ENCODE results near the gene MALRD1. TPM values are rescaled to one million over a fixed set of nuclear protein-coding genes. Genes with fewer than 3 reads are reported as not detected.
A peak's percentile ranks its signal among the peaks of the same experiment; 100 is the strongest.

The MALRD1 gene
- total and polyA plus RNA-seq, 5 donors, result 0.58 to 2.7 (median 2.0) TPM

DNA sequence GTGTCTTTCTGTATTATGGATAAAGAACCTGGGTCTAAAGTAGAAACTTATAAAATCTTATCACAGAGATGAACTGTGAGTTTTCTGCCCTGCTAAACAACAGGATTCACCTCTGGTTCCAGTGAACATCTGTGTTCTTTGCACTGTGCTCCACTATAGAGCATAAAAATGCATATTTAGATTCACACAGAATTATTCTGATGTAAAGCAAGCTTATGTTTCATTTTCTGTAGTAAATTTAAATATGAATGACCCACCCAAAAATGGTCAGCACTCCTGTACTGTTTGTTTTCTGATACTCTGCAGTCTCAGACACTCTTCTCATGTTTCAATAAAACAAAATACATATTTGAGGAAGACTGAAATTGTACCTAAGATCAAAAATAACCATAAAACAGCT lies 563.2 kb downstream of the MALRD1 start:
- intact Hi-C loops (cut with DNase I), result no loop called here
- no peaks in the 10 kb centered on the region for H3K4me1 ChIP-seq (ENCODE audit: control insufficient read depth, insufficient read depth, low read length)
- no peak overlapping the region for H3K4me3 ChIP-seq (ENCODE audit: low read length)
- no peak for DNase-seq
- no peak for ATAC-seq
- H3K27me3 ChIP-seq (ENCODE audit: control insufficient read depth, insufficient read depth), result no peaks in the 10 kb centered on the region
- no peaks in the 10 kb centered on the region for H3K9me3 ChIP-seq (ENCODE audit: control insufficient read depth, low read length)
- H3K27ac ChIP-seq (ENCODE audit: low read length), result no peak overlapping the region

DNA sequence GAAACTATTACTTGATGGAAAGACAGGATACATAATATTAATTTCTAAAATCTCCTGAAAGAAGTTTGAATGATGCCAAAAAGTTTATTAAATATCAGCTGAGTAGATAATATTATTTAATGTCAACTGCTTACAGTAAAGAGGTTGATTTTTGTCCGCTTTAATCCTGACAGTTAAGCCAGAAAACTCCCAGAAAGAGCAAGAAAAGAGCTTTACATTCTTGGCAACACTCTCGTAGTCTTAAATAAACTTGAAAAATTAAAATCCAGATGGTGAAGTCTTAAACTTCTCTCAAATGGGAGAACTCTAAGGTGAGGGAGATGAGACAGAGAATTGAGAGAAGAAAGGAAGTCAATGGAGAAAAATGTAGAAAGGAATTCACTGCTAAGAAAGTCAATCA lies 568.4 kb downstream of the MALRD1 start:
- intact Hi-C loops (cut with DNase I), result no loop called here
- DNase-seq (no peak), ATAC-seq (no peak)
- Histone ChIP-seq H3K9me3 (ENCODE audit: control insufficient read depth, low read length) (no peaks in the 10 kb centered on the region), H3K4me3 (ENCODE audit: low read length) (no peak overlapping the region), H3K27ac (ENCODE audit: low read length) (no peak overlapping the region), H3K27me3 (ENCODE audit: control insufficient read depth, insufficient read depth) (no peaks in the 10 kb centered on the region), H3K4me1 (ENCODE audit: control insufficient read depth, insufficient read depth, low read length) (no peaks in the 10 kb centered on the region)
- 80% methylated on average over 2 of the region's 2 CpGs for WGBS

DNA sequence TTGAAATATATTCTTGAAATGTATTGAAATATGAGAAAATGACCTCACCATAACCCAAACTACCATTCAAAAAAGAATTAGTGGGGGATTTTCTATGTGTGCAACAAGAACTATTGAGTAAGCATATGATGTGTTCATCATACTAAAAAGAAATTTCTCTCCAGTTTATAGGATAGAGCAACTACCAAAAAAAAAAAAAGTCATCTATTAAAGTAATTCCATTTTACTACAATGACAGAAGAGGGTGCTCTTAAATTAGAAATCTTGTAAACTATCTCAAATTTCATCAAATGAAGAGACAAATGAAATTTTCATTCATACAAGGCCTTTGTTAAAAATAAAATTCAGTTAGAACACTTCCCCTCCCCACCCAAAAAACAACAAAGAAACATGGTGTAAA lies 572.2 kb downstream of the MALRD1 start:
- intact Hi-C loops (cut with DNase I), result no loop called here
- Histone ChIP-seq H3K4me3 (ENCODE audit: low read length) (no peak overlapping the region), H3K27me3 (ENCODE audit: control insufficient read depth, insufficient read depth) (no peaks in the 10 kb centered on the region), H3K27ac (ENCODE audit: low read length) (no peak overlapping the region), H3K4me1 (ENCODE audit: control insufficient read depth, insufficient read depth, low read length) (no peaks in the 10 kb centered on the region), H3K9me3 (ENCODE audit: control insufficient read depth, low read length) (no peaks in the 10 kb centered on the region)
- ATAC-seq, result no peak
- no peak for DNase-seq

DNA sequence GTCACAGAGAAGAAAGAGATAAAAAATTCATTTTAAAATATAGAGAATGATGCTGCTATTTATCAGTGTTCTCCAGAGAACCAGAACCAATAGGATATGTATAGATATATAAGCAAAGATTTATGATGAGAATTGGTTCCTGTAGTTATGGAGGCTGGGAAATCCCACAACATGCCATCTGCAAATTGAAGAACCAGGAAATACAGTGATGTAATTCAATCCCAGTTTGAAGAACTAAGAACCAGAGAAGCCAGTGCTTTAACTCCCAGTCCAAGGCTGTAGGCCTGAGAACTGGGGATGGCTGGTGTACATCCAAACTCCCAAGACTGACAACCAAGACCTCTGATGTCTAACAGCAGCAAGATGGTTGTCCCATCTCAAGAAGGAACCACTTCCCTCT lies 574.7 kb downstream of the MALRD1 start:
- no peak for DNase-seq
- no peak for ATAC-seq
- intact Hi-C loops (cut with DNase I), result no loop called here
- Histone ChIP-seq H3K4me3 (ENCODE audit: low read length) (no peak overlapping the region), H3K9me3 (ENCODE audit: control insufficient read depth, low read length) (no peaks in the 10 kb centered on the region), H3K27me3 (ENCODE audit: control insufficient read depth, insufficient read depth) (no peaks in the 10 kb centered on the region), H3K27ac (ENCODE audit: low read length) (no peak overlapping the region), H3K4me1 (ENCODE audit: control insufficient read depth, insufficient read depth, low read length) (no peaks in the 10 kb centered on the region)

DNA sequence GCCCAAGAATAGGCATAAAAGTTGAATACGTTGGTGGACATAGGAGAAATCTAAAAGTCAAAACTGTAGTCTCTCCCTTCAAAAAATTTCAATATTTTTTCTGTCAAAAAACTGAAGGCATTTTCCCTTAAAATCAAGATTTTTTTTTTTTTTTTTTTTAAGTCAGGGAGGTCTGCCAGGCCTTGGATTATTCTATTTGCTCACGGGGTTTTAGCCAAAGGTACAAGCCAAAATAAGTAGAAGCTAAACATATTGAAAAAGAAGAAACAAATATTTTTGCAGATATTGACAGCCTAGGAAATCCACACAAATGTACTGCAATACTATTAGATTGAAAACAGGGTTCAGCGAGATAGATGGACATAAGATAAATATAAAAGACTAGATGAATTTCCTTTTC lies 577.6 kb downstream of the MALRD1 start:
- 71% methylated on average over 3 of the region's 3 CpGs for WGBS
- Histone ChIP-seq H3K27ac (ENCODE audit: low read length) (no peak overlapping the region), H3K4me1 (ENCODE audit: control insufficient read depth, insufficient read depth, low read length) (no peaks in the 10 kb centered on the region), H3K27me3 (ENCODE audit: control insufficient read depth, insufficient read depth) (no peaks in the 10 kb centered on the region), H3K9me3 (ENCODE audit: control insufficient read depth, low read length) (no peaks in the 10 kb centered on the region), H3K4me3 (ENCODE audit: low read length) (no peak overlapping the region)
- intact Hi-C loops (cut with DNase I), result no loop called here
- no peak for DNase-seq
- no peak for ATAC-seq

DNA sequence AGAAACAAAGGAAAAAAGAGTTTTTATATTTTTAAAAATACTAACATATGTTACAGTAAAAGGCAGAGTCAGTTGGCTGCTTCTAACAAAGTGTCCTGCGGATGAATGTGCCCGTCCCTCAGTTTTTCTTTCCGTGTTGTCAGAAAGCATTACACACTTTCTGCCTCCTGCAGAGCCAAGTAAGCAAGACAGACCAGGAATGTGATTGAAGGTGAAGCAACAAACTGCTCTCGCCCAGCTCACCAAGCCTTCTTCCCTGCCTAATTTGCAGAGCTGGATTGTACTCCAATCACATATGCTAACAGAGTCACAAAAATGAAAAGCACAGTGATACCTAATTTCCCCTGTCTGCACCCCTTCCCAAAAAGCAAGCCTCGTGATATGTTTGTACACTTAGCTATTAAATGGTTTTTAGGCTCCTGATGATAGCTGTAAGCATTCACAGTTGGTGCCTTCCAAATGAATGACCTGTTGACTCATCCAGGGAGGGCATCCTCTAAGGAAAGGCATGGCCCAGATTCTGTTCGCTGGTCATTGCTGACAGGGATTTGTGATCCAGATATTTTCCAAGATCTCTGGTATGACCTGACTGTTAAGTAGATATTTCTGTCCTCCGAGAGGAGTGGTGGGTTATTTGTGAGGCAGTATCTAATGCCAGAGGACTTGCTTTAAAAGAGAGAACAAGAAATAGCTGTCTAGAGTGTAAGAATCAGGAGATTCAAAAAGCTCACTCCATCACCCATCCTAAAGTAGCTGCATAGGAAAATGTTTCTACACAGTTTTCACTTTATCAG lies 580.4 kb downstream of the MALRD1 start:
- no peak overlapping the region for H3K27ac ChIP-seq (ENCODE audit: low read length)
- H3K9me3 ChIP-seq (ENCODE audit: control insufficient read depth, low read length), result no peaks in the 10 kb centered on the region
- H3K4me3 ChIP-seq (ENCODE audit: low read length), result no peak overlapping the region
- intact Hi-C loops (cut with DNase I), result no loop called here
- no peaks in the 10 kb centered on the region for H3K27me3 ChIP-seq (ENCODE audit: control insufficient read depth, insufficient read depth)
- ATAC-seq (peak; percentile 47 to 76), DNase-seq (peak in 1 of 3 donors; percentile 7)
- H3K4me1 ChIP-seq (ENCODE audit: control insufficient read depth, insufficient read depth, low read length), result no peaks in the 10 kb centered on the region
- WGBS, result 57% methylated on average over 7 of the region's 7 CpGs

DNA sequence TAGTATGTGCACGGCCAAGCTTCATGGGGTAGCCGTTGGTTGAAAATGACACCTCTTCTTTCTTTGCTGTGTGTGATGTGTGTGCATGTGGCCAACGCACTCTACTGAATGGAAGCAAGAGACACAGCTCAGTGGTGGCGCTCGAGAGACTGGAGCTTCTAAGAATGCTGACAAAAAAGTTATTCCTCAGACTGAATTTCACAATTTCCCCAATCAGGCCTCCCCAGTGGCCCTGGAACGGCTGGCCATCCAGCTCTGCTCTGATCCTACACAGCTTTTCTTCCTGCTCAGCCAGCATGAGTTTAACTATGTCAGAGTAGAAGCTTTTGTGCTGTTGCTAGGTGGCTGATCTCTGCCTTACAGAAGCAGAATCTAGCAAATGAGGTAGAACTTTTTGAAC lies 581.0 kb downstream of the MALRD1 start:
- no peaks in the 10 kb centered on the region for H3K9me3 ChIP-seq (ENCODE audit: control insufficient read depth, low read length)
- DNase-seq, result peak; percentile 81 to 92 (median 87)
- 34% methylated on average over 6 of the region's 6 CpGs for WGBS
- H3K4me1 ChIP-seq (ENCODE audit: control insufficient read depth, insufficient read depth, low read length), result no peaks in the 10 kb centered on the region
- peak; percentile 97 to 98 for ATAC-seq
- no peak overlapping the region for H3K27ac ChIP-seq (ENCODE audit: low read length)
- intact Hi-C loops (cut with DNase I), result no loop called here
- no peaks in the 10 kb centered on the region for H3K27me3 ChIP-seq (ENCODE audit: control insufficient read depth, insufficient read depth)
- no peak overlapping the region for H3K4me3 ChIP-seq (ENCODE audit: low read length)

DNA sequence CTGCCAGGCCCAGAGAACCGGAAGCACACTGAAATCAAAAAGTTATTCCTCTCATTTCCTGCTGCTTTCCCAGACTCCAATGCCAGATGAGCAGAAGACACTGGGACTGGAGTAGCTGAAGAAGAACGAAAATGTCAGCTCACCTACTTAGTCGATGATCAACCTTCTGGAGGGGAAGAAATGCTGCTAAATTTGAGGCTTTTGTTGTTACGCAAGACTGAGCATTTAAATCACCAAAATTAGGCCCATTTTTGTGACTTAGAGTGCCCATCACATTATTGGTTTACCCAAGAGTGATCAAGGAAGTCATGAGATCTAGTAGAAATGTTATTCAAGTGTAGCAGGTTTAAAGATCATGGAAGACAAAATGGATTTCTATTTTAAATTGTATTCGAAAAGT lies 585.6 kb downstream of the MALRD1 start:
- H3K4me3 ChIP-seq (ENCODE audit: low read length), result no peak overlapping the region
- 88% methylated on average over 5 of the region's 5 CpGs for WGBS
- no peaks in the 10 kb centered on the region for H3K27me3 ChIP-seq (ENCODE audit: control insufficient read depth, insufficient read depth)
- ATAC-seq (no peak), DNase-seq (no peak)
- H3K9me3 ChIP-seq (ENCODE audit: control insufficient read depth, low read length), result no peaks in the 10 kb centered on the region
- H3K27ac ChIP-seq (ENCODE audit: low read length), result no peak overlapping the region
- no peaks in the 10 kb centered on the region for H3K4me1 ChIP-seq (ENCODE audit: control insufficient read depth, insufficient read depth, low read length)
- intact Hi-C loops (cut with DNase I), result no loop called here

DNA sequence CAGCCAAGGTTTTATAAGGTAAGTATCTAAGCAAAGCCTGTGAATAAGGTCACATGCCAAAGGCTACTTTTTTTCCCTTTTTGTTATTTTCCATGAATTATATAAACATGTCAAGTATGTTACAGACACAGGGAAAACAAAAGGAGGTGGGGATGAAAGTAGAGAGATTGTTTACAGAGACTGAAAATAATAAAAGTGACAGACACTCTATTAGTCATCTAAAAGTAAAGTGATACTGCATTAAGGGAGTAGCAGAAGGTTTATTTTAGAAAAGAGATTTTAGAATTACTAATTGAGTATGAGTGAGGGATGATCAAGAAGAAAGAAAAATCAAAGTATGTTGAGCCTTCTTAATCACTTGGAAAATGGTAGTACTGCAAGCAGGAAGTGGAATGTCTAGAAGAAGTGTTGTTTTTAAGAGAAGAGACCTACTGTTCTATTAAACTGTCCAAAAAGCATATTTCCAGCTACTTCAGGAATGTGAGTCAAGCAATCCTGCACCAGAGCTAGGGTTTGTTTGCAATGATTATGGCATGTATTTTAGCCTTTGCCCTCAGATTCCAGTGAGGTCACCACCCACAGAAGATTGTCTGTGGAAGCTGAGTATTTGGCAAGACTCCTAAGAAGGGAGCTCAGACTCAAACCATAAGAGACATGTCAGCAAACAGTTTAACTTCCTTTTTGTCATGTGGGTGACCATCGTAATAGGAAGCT lies 589.7 kb downstream of the MALRD1 start:
- DNase-seq (no peak), ATAC-seq (peak; percentile 88 to 91)
- Histone ChIP-seq H3K4me3 (ENCODE audit: low read length) (peak overlapping the region; percentile 35), H3K9me3 (ENCODE audit: control insufficient read depth, low read length) (no peaks in the 10 kb centered on the region), H3K4me1 (ENCODE audit: control insufficient read depth, insufficient read depth, low read length) (no peaks in the 10 kb centered on the region), H3K27me3 (ENCODE audit: control insufficient read depth, insufficient read depth) (no peaks in the 10 kb centered on the region), H3K27ac (ENCODE audit: low read length) (no peak overlapping the region)
- intact Hi-C loops (cut with DNase I), result no loop called here
- WGBS, result 32% methylated on average over 1 of the region's 1 CpG

DNA sequence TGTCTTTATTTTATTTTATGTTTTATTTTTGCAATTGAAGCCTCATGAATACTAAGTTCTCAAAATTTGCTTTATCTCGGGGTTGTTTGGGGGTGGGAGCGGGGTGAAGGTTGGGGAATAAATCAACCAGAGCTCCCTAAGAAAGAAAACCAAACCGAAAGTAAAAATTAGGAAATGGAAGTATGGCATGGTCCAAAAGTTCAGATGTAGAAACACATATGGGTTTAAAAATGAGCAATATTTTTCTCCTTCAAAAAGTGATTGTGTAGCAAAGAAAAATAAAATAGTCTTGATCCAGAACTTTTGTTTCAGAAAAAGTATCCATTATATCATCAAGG lies 590.3 kb downstream of the MALRD1 start:
- DNase-seq, result no peak
- intact Hi-C loops (cut with DNase I), result no loop called here
- H3K27me3 ChIP-seq (ENCODE audit: control insufficient read depth, insufficient read depth), result no peaks in the 10 kb centered on the region
- peak overlapping the region; percentile 35 for H3K4me3 ChIP-seq (ENCODE audit: low read length)
- H3K4me1 ChIP-seq (ENCODE audit: control insufficient read depth, insufficient read depth, low read length), result no peaks in the 10 kb centered on the region
- H3K9me3 ChIP-seq (ENCODE audit: control insufficient read depth, low read length), result no peaks in the 10 kb centered on the region
- 41% methylated on average over 3 of the region's 3 CpGs for WGBS
- H3K27ac ChIP-seq (ENCODE audit: low read length), result no peak overlapping the region
- peak; percentile 16 to 26 for ATAC-seq

DNA sequence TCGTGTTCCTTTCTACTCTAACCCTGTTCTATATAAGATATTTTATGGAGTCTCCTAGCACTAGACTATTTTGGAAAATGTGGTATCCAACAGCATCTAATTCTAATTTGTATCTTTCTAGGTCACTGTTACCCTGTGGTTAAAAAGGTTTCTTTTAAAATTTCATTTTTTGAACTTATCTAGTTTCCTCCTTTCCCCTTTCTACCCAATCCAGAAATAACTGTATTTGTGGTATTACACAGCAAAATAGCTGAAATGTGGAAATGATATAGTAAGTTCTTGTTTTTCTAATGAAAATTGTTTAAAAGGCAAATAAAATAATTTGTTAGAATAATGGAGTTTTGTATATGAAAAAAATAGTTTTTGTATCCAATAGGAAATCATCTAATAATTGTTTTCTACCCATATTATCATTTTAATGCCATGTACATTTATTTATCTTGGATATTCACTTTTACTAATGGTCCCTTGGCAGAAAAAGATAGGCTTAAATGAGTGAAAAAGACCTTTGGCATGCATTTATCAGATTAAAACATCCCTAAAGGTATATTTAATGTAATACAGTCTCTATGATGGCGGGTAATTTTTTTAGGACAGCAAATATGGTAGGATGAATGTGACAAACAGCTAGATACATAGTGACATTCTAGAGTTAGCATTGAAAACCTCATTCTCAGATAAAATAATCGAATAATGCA lies 592.1 kb downstream of the MALRD1 start:
- WGBS, result 76% methylated on average over 3 of the region's 3 CpGs
- no peaks in the 10 kb centered on the region for H3K9me3 ChIP-seq (ENCODE audit: control insufficient read depth, low read length)
- no peak overlapping the region for H3K27ac ChIP-seq (ENCODE audit: low read length)
- no peak overlapping the region for H3K4me3 ChIP-seq (ENCODE audit: low read length)
- H3K4me1 ChIP-seq (ENCODE audit: control insufficient read depth, insufficient read depth, low read length), result no peaks in the 10 kb centered on the region
- no peak for ATAC-seq
- no peak for DNase-seq
- H3K27me3 ChIP-seq (ENCODE audit: control insufficient read depth, insufficient read depth), result no peaks in the 10 kb centered on the region
- intact Hi-C loops (cut with DNase I), result no loop called here
